Heart left ventricle (tissue), 13 donors: ENCODE measurements around the gene ATP13A2.

Source experiments
- CTCF ChIP-seq, 12 donors: fragments of 200-600 bp; sonication (generic) in 4 of 12; IDR thresholded peaks; one replicate each; pipeline versions ENCODE4 v1.5.0 to v1.8.0; 2018 to 2022; ENCODE audit warnings: antibody characterized with exemption in 12 of 12, mild to moderate bottlenecking in 5 of 12
- POLR2A ChIP-seq, 2 donors: fragments of 450-650 bp; IDR thresholded peaks; one replicate each; pipeline ENCODE4 v1.6.1; 2017; ENCODE audit warnings: antibody characterized with exemption in 2 of 2, mild to moderate bottlenecking in 2 of 2, moderate library complexity in 2 of 2
- donor health status: ischemic (EF 13 %, LVEDD 7.1; RV severe dilation, severe dysfunction).
- donor health status: DM: no; HTN: yes; CAD: no.
- donor health status: DM: no; HTN: no; CAD: no.
- donor health status: ischemic (EF 25% LVEDD 6.9; RV normal size, moderate dysfunction).
- donor health status: ischemic (EF 25% LVEDD 5.7; RV mildly dilated, moderate dysfunction).
- donor health status: ischemic (EF 35%, LVEDD 5.7; RV mildly dilated, moderate dysfunction).
- donor health status: nonischemic (EF 11% LVEDD 7.7; RV severe dilation, severe dysfunction).
- donor health status: DM: yes; HTN: yes; CAD: no.
- donor health status: PGD.
- donor health status: ischemic (EF 29% LVEDD 5.4; RV normal size, mild dysfunction).
- donor health status: nonischemic (EF 23%, LVEDD 6.1; RV moderate dilation, normal function).

- TF ChIP-seq CTCF (IDR thresholded peaks at IDR 0.05) (no peak), POLR2A (IDR thresholded peaks at IDR 0.05) (no peak)
Measured at GRCh38 chr1:17014671-17015567, 3.2 kb upstream of the ATP13A2 start.
